Embryonic facial prominence (tissue), 1 donor: Measurements from ENCODE around the gene MYH2.
"Not testable (repeated sequence)": the region's sequence is repeated elsewhere in the genome, so short reads cannot be mapped to it uniquely, and the experiment has no call there.

Source experiments
- DNase-seq: peaks from one replicate; pipeline ENCODE4 v3.0.0-alpha.2; 2016; ENCODE audit errors: extremely low spot score

The MYH2 gene

DNA sequence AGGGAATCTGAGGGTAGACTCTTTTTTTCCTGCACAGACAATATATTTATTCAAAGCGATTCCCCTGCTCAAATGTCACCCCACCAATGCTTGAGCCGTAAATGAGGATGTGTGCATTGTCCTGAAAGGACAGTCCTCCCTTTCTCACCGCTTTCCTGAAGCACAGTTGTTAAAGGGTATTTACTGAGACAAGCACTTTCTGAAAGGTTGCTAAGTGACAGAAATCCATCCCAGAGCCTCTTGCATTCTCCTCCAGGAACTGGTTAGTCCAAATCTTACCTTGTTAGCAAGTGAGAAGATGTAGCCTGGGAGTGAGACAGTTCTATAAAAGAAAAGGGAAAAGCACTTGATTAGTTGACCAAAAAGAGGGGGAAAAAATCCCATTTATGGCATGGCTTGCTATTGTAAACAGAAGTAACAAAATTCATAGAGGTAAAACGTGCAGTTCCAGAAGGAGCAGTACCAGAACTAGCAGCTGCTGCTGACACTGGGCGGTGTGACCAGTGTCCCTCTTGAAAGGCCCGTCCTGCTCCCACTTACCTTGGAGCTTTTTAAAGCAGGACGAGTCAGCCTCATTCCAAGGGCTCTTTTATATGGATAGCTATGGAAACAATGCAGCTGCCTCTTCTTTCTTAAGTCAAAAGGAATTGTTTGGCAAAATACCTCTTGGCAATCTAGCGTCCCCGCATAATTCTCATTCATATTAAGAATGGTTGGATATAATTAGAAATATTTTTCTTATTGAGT lies at the start of gene MYH2:
TSS of gene MYH2 (minus strand) at position 563 of the 747 bp plus-strand sequence. CDS start 1,738 bp downstream, outside the sequence.
- DNase-seq, result no peak

DNA sequence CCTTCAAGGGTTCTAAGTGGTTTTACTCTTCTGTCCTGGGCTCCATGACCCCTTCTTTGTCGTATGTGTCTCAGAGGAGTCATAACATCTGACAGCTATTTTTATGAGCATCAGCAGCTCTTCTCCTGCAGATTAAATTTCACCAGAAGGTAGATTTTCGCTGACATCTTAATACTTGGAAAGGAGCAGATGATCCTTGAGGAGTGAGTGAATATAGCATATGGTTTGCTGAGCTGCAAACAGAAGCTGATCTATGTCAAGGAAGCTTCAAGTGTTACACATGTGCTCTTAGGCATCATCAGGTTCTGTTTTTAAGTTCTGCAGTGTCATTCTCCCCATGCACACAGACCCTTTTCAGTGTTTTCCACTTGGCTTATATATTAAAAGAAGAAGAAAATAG lies 49.2 kb upstream of the MYH2 start:
- DNase-seq, result no peak

DNA sequence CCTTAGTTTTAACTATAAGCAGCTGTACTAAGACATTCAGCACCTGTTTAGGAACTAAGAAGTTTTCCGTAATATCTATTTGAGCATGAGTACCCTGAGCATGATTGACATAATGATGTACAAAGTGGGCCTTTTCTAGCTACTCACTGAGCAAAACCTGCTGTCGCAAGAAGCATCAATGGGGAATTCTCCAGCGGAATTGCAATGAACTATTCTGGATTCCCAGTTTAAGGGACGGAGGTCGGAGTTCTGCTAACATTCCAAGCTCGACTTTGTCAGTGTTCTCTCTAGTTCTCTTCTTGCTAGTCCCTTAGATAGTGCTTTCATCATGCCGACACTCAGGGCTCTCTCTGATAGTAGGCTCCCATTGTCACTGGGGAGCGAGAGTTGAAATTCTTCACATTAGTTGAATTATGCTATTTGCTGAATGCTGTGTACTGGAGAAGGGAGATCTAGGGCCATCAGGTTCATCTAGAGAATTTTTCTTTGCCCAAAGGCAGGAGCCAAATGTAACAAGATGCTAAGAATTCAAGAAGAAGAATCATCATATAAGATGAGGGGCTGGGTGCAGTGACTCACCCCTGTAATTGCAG lies 40.2 kb upstream of the MYH2 start:
- DNase-seq, result no peak

DNA sequence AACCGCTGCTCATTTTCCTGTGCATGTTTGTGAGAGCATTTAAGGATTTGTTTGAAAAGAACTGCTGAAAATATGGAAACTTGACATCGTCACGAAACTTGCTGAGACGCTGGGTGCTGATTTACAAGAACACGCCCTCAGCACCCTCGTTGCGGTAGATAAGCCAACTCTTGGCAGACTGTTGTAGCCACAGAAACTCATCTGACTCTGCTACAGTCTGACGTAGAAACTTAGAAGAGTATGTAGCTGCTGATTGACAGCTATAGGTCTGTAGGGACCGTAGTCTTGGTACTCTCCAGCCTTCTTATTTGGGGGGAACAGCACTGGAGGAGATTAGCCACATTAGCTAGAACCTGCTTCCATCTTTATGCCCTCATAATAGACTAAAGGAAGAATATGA lies 36.1 kb upstream of the MYH2 start:
- DNase-seq, result no peak

DNA sequence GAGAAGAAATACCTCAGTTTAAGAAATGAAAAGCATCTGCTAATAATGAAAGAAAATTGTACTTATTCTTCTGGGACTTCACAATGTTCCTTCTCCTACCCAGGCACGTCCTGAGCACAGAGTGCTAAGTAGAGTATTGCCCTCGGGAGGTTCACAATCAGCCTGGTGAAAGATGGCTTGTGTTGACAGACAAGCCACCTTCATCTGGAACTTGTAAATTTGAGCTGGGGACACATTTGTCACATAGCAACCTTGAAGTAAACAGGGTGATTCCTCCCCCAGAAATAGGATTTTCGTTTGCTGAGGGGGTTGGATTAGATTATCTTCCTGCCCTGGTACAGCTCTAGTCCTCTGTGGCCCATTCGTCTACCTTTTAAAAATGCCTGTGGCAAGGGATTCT lies 34.4 kb upstream of the MYH2 start:
- no peak for DNase-seq

DNA sequence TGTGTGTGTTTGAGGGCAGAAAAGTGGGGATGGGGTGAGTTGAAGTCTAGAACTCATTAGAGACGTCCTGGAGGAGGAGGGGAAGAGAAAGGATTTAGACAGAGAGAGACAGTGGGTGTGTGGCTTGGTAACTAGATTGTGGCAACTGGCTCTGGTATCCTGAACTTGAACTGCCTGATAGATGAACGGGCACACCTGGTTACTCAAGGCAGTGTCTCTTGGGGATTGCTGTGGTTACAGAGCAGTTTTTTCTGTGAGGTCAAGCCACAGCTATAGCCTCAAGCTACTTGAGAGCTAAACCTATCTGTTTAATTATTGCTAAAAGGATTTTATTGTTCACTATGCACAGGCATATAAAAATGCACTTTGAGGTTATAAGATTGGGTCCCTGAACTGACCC lies 29.8 kb upstream of the MYH2 start:
- no peak for DNase-seq

DNA sequence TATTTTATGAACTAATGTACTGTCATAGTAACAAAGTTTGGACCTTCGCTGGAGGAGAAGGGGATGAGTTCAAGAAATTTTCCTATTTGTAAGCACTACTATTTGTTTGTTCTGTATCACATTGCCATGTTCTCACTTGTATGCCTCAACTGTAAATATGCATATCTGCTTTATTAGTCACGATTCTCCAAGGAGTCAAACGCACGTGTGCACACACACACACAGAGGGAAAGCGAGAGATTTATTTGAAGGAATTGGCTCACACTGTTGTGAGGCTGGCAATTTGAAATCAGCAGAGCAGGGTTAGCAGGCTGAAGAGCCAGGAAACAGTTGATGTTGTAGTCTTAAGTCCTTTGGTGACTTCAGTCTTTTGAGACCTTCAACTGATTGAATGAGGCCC lies 24.9 kb upstream of the MYH2 start:
- no peak for DNase-seq

DNA sequence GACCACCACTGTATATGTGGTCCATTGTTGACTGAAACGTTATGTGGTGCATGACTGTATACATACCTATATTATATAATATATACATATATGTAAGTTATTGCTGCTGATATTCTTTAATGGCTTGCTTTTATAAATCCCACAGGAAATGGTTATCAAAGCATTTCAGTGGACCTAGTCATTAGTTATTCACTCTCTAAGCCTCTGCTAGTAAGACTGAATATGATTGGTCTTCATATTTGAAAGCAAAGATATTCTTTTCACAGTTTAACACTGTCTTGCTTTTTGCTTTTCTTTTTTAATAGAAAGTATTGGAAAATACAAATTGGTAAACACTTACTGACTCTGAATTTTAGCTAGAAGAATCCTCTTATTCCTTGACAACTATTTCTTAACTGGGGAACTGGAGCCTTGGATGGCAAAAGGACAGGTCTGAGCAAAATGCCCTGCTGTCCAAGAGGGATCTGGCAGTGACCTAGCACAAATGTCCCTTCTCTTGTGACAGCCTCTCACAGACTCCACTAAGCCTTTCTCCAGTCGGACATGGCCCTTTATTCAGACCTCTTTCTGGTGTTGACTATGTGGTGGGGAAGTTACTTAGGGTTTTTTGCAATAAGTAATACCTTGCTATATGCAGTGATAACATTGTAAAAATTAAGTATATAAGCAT lies 14.7 kb upstream of the MYH2 start:
- no peak for DNase-seq

DNA sequence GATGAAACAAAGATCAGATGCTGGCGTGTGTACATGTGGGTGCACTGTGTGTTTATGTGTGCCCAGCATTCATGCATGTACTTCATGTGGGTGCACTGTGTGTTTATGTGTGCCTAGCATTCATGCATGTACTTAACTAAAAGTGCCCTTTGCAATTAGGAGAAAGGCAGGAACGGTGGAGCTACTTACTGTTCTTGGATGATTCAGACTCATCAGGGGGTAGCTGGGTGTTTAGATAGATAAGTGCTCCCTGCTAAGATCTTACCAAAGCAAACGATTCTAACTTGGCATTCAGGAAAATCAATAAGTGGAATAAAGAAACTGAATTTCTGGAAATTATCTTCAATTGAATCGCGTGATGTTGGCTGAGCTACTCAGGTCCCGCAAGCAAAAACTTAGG lies 8.6 kb upstream of the MYH2 start:
- no peak for DNase-seq

DNA sequence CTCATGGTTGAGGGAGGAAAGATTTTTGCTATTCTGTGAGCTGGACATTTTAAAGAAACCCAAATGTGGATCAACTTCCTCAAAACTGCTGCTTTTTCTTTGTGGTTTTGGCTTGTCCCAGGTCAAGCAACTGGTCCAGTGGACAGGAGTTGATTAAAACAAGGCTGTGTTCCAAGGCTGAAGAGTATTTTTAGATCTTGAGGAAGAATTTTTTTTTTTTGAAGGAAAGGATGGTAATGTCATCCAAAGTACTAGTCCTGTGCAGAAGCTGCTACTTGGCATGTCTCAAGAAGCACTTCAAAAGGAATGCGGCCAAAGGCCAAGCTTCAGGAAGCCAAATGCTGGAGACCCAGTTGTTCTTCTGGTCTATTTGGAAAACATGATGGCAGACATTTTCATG lies 8.0 kb upstream of the MYH2 start:
- no peak for DNase-seq

DNA sequence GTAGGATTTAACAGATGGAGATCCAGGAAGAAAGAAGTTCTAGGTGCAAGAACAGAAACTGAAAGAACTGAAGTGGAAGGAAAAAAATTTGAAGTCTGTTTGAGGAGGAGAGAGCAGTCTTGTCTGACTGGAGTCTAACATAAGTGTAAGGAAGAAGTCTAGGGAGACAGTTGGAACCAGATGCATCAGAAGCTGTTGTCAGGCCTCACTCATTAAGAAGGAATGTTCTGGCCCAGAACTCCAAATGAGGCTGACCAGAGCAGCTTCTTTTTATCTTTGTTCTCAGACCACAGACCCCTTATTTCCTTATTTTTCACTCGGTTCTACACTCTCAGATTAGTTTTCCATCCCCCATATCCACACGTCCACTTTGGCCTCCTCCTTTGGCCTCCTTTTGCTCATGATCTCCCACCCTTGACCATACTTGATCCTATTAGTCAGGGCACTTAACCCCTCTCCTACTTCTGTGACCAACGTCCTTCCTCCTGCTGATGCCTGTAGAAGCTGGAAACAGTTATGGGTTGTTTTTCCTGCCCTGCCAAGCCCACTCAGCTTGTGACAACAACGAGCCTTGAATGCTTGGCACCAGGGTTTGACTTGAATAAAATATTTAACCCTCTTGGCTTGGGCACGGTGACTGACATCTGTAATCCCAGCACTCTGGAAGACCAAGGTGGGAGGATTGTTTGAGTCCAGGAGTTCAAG lies 7.0 kb upstream of the MYH2 start:
- no peak for DNase-seq

DNA sequence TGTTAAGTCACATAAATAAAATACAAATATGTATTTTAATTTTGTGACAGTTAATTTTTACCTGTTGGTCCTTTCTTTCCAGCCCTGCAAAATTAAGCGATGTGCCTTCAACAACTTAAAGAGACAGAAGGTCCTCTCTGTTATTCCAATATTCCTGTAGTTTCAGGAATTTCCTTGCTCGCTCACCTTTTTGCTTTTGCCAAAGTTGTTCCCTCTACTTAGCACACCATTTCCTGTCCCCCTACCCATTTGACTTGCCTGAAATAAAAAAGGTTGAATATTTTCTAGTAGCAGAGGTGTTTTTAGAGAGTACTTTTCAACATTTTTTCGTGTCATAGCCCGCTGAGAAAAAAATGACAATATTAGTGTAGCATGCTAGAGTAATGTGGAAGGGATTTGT lies 556 bp upstream of the MYH2 start:
- DNase-seq, result no peak

DNA sequence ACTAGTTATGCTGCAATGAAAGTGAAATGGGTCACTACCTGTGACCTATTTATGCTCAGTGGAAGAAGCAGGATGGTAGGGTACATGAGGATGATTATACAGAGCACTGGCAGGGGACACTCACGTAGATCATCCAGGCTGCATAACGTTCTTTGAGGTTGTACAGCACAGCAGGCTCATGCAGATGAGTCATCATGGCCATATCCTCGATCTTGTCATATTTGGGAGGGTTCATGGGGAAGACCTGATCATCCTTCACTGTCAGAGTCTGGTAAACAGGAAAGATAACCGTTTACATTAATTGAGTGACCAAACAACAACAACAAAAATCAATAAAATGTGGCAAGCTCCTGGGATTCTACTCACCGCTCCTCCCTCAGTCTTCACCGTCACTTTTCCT lies 2.1 kb downstream of the MYH2 start:
- no peak for DNase-seq

DNA sequence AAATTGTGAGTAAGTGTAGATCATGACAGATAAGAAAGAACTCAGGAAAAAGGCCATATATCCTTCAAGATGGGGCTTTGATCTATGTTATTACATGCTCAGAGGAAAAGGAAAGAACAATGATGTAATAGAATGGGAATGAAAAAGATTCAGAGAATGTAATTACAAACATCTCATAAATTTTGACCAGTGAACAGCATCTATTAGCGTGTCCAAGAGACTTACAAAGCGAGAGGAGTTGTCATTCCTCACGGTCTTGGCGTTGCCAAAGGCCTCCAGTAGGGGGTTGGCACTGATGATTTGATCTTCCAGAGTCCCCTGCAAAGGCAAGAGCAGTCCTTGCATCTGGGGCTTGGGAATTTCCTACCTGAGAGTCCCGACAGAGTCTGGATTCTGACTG lies 6.0 kb downstream of the MYH2 start:
- DNase-seq, result not testable (repeated sequence)

DNA sequence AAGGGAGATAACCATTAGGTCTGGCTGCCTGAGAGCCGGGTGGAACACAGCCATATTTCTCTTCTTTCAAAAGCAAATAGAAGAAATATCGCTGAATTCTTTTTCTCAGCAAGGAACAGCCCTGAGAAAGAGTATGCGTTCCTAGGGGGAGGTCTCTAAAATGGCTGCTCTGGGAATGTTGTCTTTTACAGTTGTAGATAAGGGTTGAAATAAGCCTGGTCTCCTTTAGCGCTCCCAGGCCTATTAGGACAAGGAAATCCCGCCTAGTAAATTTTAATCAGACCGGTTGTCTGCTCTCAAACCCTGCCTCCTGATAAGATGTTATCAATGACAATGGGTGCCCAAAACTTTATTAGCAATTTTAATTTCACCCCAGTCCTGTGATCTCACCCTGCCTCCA lies 8.3 kb downstream of the MYH2 start:
- not testable (repeated sequence) for DNase-seq

DNA sequence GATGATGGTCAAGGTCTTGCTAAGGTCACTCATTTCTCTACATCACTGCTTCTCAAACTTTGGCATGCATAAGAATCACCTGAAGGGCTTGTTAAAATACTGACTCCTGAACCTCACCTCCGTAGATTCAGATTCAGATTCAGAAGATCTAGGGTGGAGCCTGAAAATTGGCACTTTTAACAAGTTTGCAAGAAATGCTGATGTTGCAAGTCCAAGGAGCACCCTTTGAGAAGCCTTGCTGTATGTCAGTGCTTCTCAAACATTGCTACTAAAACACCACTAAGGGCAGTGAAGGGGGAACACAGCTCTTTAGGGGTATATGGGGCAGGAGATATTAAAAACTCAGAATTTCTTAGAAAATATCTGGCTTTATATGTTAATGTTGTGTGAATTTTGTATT lies 17.4 kb downstream of the MYH2 start:
- no peak for DNase-seq

DNA sequence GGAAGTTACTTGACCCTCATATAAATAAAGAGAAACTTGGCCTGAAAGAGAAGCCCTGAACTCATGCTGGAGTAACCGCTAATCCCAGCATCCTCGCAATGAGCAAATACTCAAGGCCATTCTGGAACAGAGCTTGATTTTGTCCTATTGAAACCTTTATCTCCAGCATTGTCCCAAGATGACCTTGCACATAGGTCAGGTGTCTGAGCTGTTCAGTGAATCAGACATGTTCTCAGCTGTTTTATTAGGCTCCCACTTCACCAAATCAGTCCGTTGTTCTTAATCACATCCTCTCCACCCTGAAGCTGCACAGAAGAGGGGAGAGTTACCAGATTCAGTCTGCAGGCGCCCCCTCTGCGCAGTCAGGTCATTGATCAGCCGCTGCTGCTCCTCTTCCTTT lies 22.0 kb downstream of the MYH2 start:
- DNase-seq, result no peak

DNA sequence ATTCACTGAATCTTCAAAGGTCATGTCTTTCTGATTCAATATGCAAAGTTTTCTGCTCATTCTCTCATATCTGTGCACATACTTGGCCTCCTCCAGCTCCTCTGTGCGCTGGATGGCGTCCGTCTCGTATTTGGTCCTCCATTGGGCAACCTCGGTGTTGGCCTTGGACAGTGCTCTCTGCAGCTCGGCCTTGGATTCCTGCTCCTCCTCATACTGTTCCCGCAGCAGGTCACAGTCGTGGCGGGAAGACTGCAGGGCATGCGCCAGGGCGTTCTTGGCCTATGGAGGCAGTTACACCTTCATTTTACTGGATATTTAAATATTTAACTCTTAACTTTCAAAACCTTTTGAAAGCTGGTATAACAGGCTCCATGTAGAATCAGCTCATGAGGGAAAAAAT lies 22.9 kb downstream of the MYH2 start:
- DNase-seq, result no peak

DNA sequence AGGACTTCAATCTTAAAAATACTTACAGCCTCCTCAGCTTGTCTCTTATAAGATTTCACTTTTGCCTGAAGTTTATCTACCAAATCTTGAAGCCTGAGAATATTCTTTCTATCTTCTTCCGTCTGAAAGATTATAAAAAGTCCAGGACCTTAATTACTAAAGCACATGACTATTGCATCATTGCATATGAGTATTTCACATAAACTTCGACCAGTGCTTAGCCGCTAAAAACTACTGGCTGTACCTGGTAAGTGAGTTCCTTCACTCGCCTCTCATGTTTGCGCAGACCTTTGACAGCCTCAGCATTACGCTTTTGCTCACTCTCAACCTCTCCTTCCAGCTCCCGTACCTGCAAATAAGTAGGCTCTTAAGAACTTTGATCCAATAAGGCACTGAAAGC lies 26.4 kb downstream of the MYH2 start:
- DNase-seq, result no peak

DNA sequence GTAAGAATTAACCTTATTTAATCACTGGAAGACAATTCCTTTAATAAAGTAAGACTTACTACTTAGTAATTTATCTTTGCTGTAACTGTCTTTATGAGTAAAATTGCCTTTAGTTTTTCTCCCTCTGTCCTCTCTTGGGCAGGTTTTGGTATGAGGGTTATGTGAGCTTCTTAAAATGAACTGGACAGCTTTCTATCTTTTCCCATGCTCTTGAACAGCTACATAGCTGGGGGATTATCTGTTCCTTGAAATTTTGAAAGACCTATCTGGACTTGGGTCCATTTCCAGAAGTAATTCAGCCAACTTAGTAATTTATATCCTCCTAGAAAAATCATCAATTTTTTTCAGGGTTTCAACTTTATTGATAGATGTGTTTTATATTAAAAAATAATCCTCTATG lies 27.5 kb downstream of the MYH2 start:
- DNase-seq, result no peak

DNA sequence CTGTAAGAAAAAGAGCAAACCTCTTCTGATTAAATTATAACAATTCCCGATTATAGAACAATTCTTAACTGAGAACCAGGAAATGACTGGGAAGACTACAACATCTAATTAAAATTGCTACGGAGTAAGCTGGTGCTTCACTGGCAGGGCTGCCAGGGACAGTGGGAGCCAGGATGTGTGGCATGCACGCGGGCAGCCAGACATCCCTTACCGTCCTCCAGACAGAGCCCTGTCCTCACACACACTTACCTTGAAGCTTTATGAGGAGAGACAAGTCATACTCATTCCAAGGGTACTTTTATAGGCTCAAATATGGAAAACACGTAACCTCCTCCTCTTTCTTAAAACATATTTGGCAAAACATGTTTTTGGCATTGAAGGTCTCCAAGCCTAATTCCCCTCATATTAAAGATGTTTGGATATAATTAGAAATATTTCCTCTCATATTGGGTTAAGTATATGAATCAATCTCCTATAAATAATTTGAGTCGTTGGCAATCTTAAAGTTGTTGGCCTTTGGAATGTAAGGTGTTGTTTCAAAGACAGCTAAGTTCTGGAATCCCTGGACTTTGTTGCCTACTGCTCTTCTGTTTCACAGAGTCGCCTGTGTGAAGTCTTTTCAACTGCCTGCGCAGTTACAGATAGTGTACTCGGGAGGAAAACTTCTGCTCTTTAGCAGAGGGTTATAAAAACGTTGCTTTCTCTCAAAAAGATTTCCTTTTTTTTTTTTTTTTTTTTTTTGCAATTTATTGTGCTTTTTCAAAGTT lies 31.0 kb downstream of the MYH2 start, which contains the start of gene MYH1:
TSS of gene MYH1 (minus strand) at position 272 of the 767 bp plus-strand sequence. CDS start 1,900 bp downstream, outside the sequence.
- DNase-seq, result no peak

DNA sequence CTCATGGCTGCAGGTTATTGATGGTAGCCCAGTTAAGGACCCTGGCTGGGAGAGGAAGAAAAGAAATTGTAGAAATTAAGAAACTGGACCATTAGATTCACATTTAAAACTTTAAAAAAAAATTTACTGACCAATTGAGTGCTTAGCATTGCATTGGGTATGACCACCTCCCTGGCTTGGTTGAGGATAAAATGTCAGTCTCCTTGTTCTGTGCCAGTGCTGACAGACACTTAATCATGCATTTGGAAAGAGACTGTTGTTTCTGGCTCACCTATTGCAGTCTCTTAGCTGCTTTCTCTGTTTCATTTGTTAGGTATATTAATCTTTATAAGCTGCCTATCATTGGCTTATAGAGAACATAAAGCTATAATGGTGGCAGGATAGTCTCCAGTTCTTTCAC lies 32.8 kb downstream of the MYH2 start:
- no peak for DNase-seq
